ENCODE measurements around the gene RAP1GAP.

RAP1GAP gene

DNA sequence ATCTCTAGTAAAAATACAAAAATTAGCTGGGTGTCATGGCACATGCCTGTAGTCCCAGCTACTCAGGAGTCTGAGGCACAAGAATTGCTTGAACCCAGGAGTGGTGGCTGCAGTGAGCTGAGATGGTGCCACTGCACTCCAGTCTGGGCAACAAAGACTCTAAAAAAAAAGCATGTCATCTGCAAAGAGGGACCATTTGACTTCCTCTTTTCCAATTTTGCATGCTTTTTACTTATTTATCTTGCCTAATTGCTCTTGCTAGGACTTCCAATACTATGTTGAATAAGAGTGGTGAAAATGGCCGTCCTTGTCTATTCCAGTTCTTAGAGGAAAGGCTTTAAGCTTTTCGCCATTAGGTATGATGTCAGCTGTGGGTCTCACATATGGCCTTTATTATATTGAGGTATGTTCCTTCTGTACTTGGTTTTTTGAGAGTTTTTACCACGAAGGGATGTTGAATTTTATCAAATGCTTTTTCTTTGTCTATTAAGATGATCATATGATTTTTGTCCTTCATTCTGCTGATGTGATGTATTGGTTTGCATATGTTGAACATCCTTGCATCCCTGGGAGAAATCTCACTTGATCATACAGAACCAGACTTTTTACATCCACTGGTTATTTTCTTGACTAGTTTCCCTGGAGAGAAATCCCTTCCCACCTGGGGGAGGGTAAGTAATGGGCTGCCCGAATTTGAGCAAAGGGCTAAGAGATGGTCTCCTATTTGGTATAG, 17.0 kb upstream of the RAP1GAP start:
- WGBS (ENCODE audit: extremely low coverage, insufficient coverage, low lambda C conversion rate), result no CpG with 5 or more reads among the region's 4 CpGs

DNA sequence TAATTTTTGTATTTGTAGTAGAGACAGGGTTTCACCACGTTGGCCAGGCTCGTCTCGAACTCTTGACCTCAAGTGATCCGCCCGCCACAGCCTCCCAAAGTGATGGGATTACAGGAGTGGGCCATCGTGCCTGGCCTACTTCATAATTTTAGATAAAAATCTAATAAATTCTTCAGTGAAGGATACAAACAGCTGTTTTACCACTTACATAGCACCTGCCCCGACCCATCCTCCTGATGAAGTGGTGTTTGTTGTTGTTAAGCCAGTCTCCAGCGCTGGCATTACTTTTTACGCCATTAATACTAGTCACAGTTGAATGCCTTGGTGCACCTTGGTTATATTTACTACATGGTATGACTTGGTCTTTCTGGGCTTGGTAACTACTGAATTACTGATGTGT, 12.3 kb upstream of the RAP1GAP start:
- Histone ChIP-seq H3K18ac (ENCODE audit: low read length) (no peak overlapping the region), H3K79me2 (ENCODE audit: control insufficient read depth, insufficient read depth, low read length) (no peaks in the 10 kb centered on the region), H3K36me3 (ENCODE audit: control insufficient read depth, insufficient read depth, low read length) (no peaks in the 10 kb centered on the region), H3K4me3 (ENCODE audit: low read length) (no peak overlapping the region), H2BK5ac (ENCODE audit: low read length) (no peak overlapping the region), H3K27me3 (ENCODE audit: insufficient read depth, low read length, poor library complexity) (no peaks in the 10 kb centered on the region), H3K4ac (ENCODE audit: low read depth, low read length) (no peak overlapping the region), H3K4me1 (ENCODE audit: control insufficient read depth, low read depth, low read length) (no peaks in the 10 kb centered on the region), H2BK15ac (replicated peaks; ENCODE audit: low read depth) (no peak overlapping the region), H3K79me1 (ENCODE audit: low read length) (no peaks in the 10 kb centered on the region), H3K4me2 (ENCODE audit: low read length) (no peak overlapping the region), H2BK120ac (ENCODE audit: low read depth, low read length) (no peak overlapping the region), H3K56ac (ENCODE audit: low read length) (no peak overlapping the region), H3K27ac (ENCODE audit: low read depth, low read length) (no peak overlapping the region), H4K5ac (ENCODE audit: low read length) (no peak overlapping the region), H4K8ac (ENCODE audit: low read depth, low read length) (no peak overlapping the region), H3K9ac (ENCODE audit: low read length) (no peak overlapping the region), H3K23ac (ENCODE audit: low read length) (no peak overlapping the region), H2AK5ac (ENCODE audit: low read length) (no peak overlapping the region)
- no peak for DNase-seq
- WGBS (ENCODE audit: extremely low coverage, insufficient coverage, low lambda C conversion rate), result no CpG with 5 or more reads among the region's 9 CpGs

More for the DNA sequence above, 17.0 kb upstream of the RAP1GAP start:
- Histone ChIP-seq H2BK120ac (ENCODE audit: low read depth, low read length) (no peak overlapping the region), H3K4me3 (ENCODE audit: low read length) (no peak overlapping the region), H2BK5ac (ENCODE audit: low read length) (no peak overlapping the region), H3K36me3 (ENCODE audit: control insufficient read depth, insufficient read depth, low read length) (peaks cover 2% of the 10 kb centered on the region), H3K27me3 (ENCODE audit: insufficient read depth, low read length, poor library complexity) (no peaks in the 10 kb centered on the region), H3K9ac (ENCODE audit: low read length) (no peak overlapping the region), H3K79me2 (ENCODE audit: control insufficient read depth, insufficient read depth, low read length) (no peaks in the 10 kb centered on the region), H3K4ac (ENCODE audit: low read depth, low read length) (no peak overlapping the region), H3K23ac (ENCODE audit: low read length) (no peak overlapping the region), H4K8ac (ENCODE audit: low read depth, low read length) (no peak overlapping the region), H3K27ac (ENCODE audit: low read depth, low read length) (no peak overlapping the region), H3K4me1 (ENCODE audit: control insufficient read depth, low read depth, low read length) (no peaks in the 10 kb centered on the region), H2BK15ac (replicated peaks; ENCODE audit: low read depth) (no peak overlapping the region), H2AK5ac (ENCODE audit: low read length) (no peak overlapping the region), H3K56ac (ENCODE audit: low read length) (no peak overlapping the region), H3K18ac (ENCODE audit: low read length) (no peak overlapping the region), H4K5ac (ENCODE audit: low read length) (no peak overlapping the region), H3K79me1 (ENCODE audit: low read length) (no peaks in the 10 kb centered on the region), H3K4me2 (ENCODE audit: low read length) (no peak overlapping the region)
- no peak for DNase-seq

DNA sequence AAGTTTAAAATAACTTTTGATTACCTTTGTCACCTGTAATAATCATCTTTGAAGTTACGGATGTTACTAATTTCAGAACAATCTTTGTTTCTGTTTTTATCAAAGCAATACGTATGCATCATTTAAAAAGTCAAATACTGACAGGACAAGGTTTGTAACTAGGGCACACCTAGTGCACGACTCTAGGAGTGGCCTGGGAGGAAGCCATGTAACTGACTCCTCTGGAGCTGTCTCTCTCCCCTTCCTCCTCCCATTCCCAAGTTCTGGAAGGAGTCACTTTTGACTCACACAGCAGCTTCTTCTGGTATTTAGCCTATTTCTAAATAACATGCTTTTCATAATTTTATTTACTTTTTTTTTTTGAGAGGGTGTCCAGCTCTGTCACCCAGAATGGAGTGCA, 11.8 kb upstream of the RAP1GAP start:
- Histone ChIP-seq H2BK5ac (ENCODE audit: low read length) (no peak overlapping the region), H3K27ac (ENCODE audit: low read depth, low read length) (no peak overlapping the region), H3K4ac (ENCODE audit: low read depth, low read length) (no peak overlapping the region), H2BK120ac (ENCODE audit: low read depth, low read length) (no peak overlapping the region), H3K4me1 (ENCODE audit: control insufficient read depth, low read depth, low read length) (no peaks in the 10 kb centered on the region), H4K8ac (ENCODE audit: low read depth, low read length) (no peak overlapping the region), H3K18ac (ENCODE audit: low read length) (no peak overlapping the region), H3K9ac (ENCODE audit: low read length) (no peak overlapping the region), H3K79me2 (ENCODE audit: control insufficient read depth, insufficient read depth, low read length) (no peaks in the 10 kb centered on the region), H3K79me1 (ENCODE audit: low read length) (no peaks in the 10 kb centered on the region), H4K5ac (ENCODE audit: low read length) (no peak overlapping the region), H3K36me3 (ENCODE audit: control insufficient read depth, insufficient read depth, low read length) (no peaks in the 10 kb centered on the region), H3K4me3 (ENCODE audit: low read length) (no peak overlapping the region), H2AK5ac (ENCODE audit: low read length) (no peak overlapping the region), H3K56ac (ENCODE audit: low read length) (no peak overlapping the region), H3K4me2 (ENCODE audit: low read length) (no peak overlapping the region), H3K27me3 (ENCODE audit: insufficient read depth, low read length, poor library complexity) (no peaks in the 10 kb centered on the region), H3K23ac (ENCODE audit: low read length) (no peak overlapping the region), H2BK15ac (replicated peaks; ENCODE audit: low read depth) (no peak overlapping the region)
- WGBS (ENCODE audit: extremely low coverage, insufficient coverage, low lambda C conversion rate), result no CpG with 5 or more reads among the region's 3 CpGs
- no peak for DNase-seq

DNA sequence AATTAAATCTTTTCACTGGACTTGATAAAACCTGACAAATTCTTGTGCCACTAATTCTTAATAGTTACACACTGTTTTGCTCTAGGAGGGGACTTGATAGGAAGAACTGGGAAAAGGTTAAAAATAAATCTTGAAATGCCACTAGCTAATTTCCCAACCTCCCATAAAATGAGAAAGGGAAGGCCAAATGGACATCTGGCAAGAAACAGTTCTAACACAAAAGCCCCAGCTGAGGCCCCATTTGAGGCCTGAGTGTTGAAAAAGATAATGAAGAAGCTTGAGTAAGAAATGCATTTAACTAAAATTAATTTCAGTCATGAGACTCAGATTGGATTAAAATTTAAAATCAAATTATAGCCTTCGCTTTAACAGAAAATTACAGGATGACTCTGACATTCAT, 11.2 kb upstream of the RAP1GAP start:
- H3K36me3 ChIP-seq (ENCODE audit: control insufficient read depth, insufficient read depth, low read length), result no peaks in the 10 kb centered on the region
- no peak overlapping the region for H3K4ac ChIP-seq (ENCODE audit: low read depth, low read length)

DNA sequence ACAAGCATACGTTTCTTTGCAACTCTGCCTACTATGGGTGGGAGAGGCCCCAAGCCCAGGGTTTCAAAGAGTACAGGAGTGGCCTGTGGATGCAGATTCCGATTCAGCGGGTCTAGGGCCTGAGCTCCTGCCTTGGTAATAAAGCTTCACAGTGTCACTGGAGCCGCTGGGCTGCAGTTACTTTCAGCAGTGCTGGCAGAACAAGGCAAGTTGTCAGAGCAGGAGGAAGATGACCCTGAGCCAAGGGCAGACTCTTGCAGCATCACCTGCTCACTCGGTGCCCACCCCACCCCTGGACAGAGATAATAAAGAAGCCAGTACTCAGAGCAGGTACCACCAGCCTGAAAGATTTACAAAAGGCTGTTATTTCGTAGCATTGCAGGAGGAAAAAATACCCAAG, 8.0 kb upstream of the RAP1GAP start:
- WGBS (ENCODE audit: extremely low coverage, insufficient coverage, low lambda C conversion rate), result no CpG with 5 or more reads among the region's 6 CpGs
- H4K8ac ChIP-seq (ENCODE audit: low read depth, low read length), result no peak overlapping the region
- no peak overlapping the region for H3K4me2 ChIP-seq (ENCODE audit: low read length)

More for the DNA sequence above, 11.2 kb upstream of the RAP1GAP start:
- H3K56ac ChIP-seq (ENCODE audit: low read length), result no peak overlapping the region
- no peak overlapping the region for H3K18ac ChIP-seq (ENCODE audit: low read length)
- no peak for DNase-seq
- H2AK5ac ChIP-seq (ENCODE audit: low read length), result no peak overlapping the region
- H4K5ac ChIP-seq (ENCODE audit: low read length), result no peak overlapping the region
- H3K79me1 ChIP-seq (ENCODE audit: low read length), result no peaks in the 10 kb centered on the region
- H3K27ac ChIP-seq (ENCODE audit: low read depth, low read length), result no peak overlapping the region
- H2BK5ac ChIP-seq (ENCODE audit: low read length), result no peak overlapping the region
- no peak overlapping the region for H3K4me3 ChIP-seq (ENCODE audit: low read length)
- no peak overlapping the region for H2BK120ac ChIP-seq (ENCODE audit: low read depth, low read length)
- no peak overlapping the region for H3K4me2 ChIP-seq (ENCODE audit: low read length)
- no peaks in the 10 kb centered on the region for H3K4me1 ChIP-seq (ENCODE audit: control insufficient read depth, low read depth, low read length)
- no peaks in the 10 kb centered on the region for H3K27me3 ChIP-seq (ENCODE audit: insufficient read depth, low read length, poor library complexity)
- no peak overlapping the region for H2BK15ac ChIP-seq (replicated peaks; ENCODE audit: low read depth)
- no peak overlapping the region for H3K9ac ChIP-seq (ENCODE audit: low read length)
- no CpG with 5 or more reads among the region's 1 CpG for WGBS (ENCODE audit: extremely low coverage, insufficient coverage, low lambda C conversion rate)
- H3K79me2 ChIP-seq (ENCODE audit: control insufficient read depth, insufficient read depth, low read length), result no peaks in the 10 kb centered on the region
- H4K8ac ChIP-seq (ENCODE audit: low read depth, low read length), result no peak overlapping the region
- no peak overlapping the region for H3K23ac ChIP-seq (ENCODE audit: low read length)

DNA sequence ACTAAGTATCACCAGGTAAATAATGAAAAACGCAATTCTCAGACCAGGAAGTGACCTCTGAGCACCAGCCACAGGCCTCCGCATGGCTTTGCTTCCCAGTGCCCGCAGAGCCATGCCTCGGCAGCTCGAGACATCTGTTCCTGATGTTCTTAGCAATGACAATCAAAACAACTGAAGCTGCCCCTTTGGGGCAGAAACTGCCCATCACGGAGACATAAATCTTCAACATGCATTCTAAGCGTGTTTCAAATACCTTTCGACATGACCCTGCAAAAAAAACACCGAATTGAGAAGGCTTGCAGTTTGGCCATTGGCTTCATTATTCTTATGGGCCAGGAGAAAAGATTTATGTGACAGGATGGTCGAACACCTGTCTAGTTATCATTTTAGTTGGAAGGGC, 5.8 kb upstream of the RAP1GAP start:
- Histone ChIP-seq H2BK15ac (replicated peaks; ENCODE audit: low read depth) (no peak overlapping the region), H4K5ac (ENCODE audit: low read length) (no peak overlapping the region), H3K4ac (ENCODE audit: low read depth, low read length) (no peak overlapping the region), H2AK5ac (ENCODE audit: low read length) (no peak overlapping the region), H3K4me1 (ENCODE audit: control insufficient read depth, low read depth, low read length) (no peaks in the 10 kb centered on the region), H3K23ac (ENCODE audit: low read length) (no peak overlapping the region), H3K4me3 (ENCODE audit: low read length) (no peak overlapping the region), H3K9ac (ENCODE audit: low read length) (no peak overlapping the region), H3K27ac (ENCODE audit: low read depth, low read length) (no peak overlapping the region), H3K27me3 (ENCODE audit: insufficient read depth, low read length, poor library complexity) (no peaks in the 10 kb centered on the region), H2BK120ac (ENCODE audit: low read depth, low read length) (no peak overlapping the region), H3K36me3 (ENCODE audit: control insufficient read depth, insufficient read depth, low read length) (no peaks in the 10 kb centered on the region), H3K18ac (ENCODE audit: low read length) (no peak overlapping the region), H3K56ac (ENCODE audit: low read length) (no peak overlapping the region), H3K4me2 (ENCODE audit: low read length) (no peak overlapping the region), H4K8ac (ENCODE audit: low read depth, low read length) (no peak overlapping the region), H3K79me2 (ENCODE audit: control insufficient read depth, insufficient read depth, low read length) (no peaks in the 10 kb centered on the region), H3K79me1 (ENCODE audit: low read length) (no peaks in the 10 kb centered on the region), H2BK5ac (ENCODE audit: low read length) (no peak overlapping the region)
- no CpG with 5 or more reads among the region's 10 CpGs for WGBS (ENCODE audit: extremely low coverage, insufficient coverage, low lambda C conversion rate)
- DNase-seq, result no peak

More for the DNA sequence above, 8.0 kb upstream of the RAP1GAP start:
- Histone ChIP-seq H3K4me3 (ENCODE audit: low read length) (no peak overlapping the region), H4K5ac (ENCODE audit: low read length) (no peak overlapping the region), H3K18ac (ENCODE audit: low read length) (no peak overlapping the region), H3K4me1 (ENCODE audit: control insufficient read depth, low read depth, low read length) (no peaks in the 10 kb centered on the region), H3K36me3 (ENCODE audit: control insufficient read depth, insufficient read depth, low read length) (no peaks in the 10 kb centered on the region), H3K27ac (ENCODE audit: low read depth, low read length) (no peak overlapping the region), H3K79me2 (ENCODE audit: control insufficient read depth, insufficient read depth, low read length) (no peaks in the 10 kb centered on the region), H2BK15ac (replicated peaks; ENCODE audit: low read depth) (no peak overlapping the region), H2BK5ac (ENCODE audit: low read length) (no peak overlapping the region), H2AK5ac (ENCODE audit: low read length) (no peak overlapping the region), H3K27me3 (ENCODE audit: insufficient read depth, low read length, poor library complexity) (no peaks in the 10 kb centered on the region), H3K79me1 (ENCODE audit: low read length) (no peaks in the 10 kb centered on the region), H3K23ac (ENCODE audit: low read length) (no peak overlapping the region), H3K9ac (ENCODE audit: low read length) (no peak overlapping the region), H3K4ac (ENCODE audit: low read depth, low read length) (no peak overlapping the region), H3K56ac (ENCODE audit: low read length) (no peak overlapping the region), H2BK120ac (ENCODE audit: low read depth, low read length) (no peak overlapping the region)
- no peak for DNase-seq
